Measurements from ENCODE around the gene FIGN. TPM values are rescaled to one million over a fixed set of nuclear protein-coding genes. Genes with fewer than 3 reads are reported as not detected.

Gene FIGN
- total RNA-seq, 1 experiment from 2014 or later = 14.6 TPM

GRCh38 chr2:163778045-163778781, 42.4 kb upstream of the FIGN start:
- H3K56ac ChIP-seq (ENCODE audit: insufficient read length, low read depth, low read length) = no peak overlapping the region
- no peaks in the 10 kb centered on the region for H3K27me3 Mint-ChIP-seq (ENCODE audit: low read depth)
- no peaks in the 10 kb centered on the region for H3K36me3 Mint-ChIP-seq (ENCODE audit: insufficient read depth in 1 of 3, low read depth in 3 of 3)
- H2BK12ac ChIP-seq (ENCODE audit: insufficient read length, low read depth, low read length) = no peak overlapping the region
- H4K8ac ChIP-seq (replicated peaks; ENCODE audit: insufficient read length, low read depth, low read length) = no peak overlapping the region
- H3K27me3 ChIP-seq (ENCODE audit: insufficient read depth, low read length) = no peaks in the 10 kb centered on the region
- no peak for DNase-seq
- H3K4me1 ChIP-seq (ENCODE audit: insufficient read depth, low read length) = no peaks in the 10 kb centered on the region
- H2BK15ac ChIP-seq (ENCODE audit: low read depth, low read length) = no peak overlapping the region
- H3K23me2 ChIP-seq (ENCODE audit: insufficient read length, low read depth, low read length, poor library complexity, severe bottlenecking) = no peaks in the 10 kb centered on the region
- no peak overlapping the region for H4K5ac ChIP-seq (ENCODE audit: insufficient read length, low read depth, low read length)
- H2BK5ac ChIP-seq (ENCODE audit: insufficient read length, low read length) = no peak overlapping the region
- H3K27ac Mint-ChIP-seq = no peak overlapping the region
- no peak overlapping the region for H4K91ac ChIP-seq (ENCODE audit: insufficient read length, low read depth, low read length)
- H3K14ac ChIP-seq (ENCODE audit: insufficient read depth, low read length) = no peak overlapping the region
- TF ChIP-seq CTCF (conservative IDR thresholded peaks at IDR 0.05) = no peak
- H3K23ac ChIP-seq (ENCODE audit: insufficient read length, low read depth, low read length) = no peak overlapping the region
- H3K4me1 Mint-ChIP-seq = no peaks in the 10 kb centered on the region
- no peak overlapping the region for H3K4me3 Mint-ChIP-seq
- no peak overlapping the region for H3K4ac ChIP-seq (ENCODE audit: low read depth, low read length)
- no peaks in the 10 kb centered on the region for H3K9me3 Mint-ChIP-seq
- H3K4me2 ChIP-seq (ENCODE audit: insufficient read depth, insufficient read length, low read length) = no peak overlapping the region
- H2AK5ac ChIP-seq (ENCODE audit: insufficient read length, low read length) = no peak overlapping the region
- H2AFZ ChIP-seq (ENCODE audit: low read length) = no peak overlapping the region
- H4K20me1 ChIP-seq (ENCODE audit: control insufficient read depth, insufficient read depth, insufficient read length) = no peaks in the 10 kb centered on the region
- H3K79me1 ChIP-seq (ENCODE audit: insufficient read depth, low read depth, low read length, poor library complexity, severe bottlenecking) = no peaks in the 10 kb centered on the region
- H3K9me3 ChIP-seq (ENCODE audit: control insufficient read depth, low read depth, low read length) = no peaks in the 10 kb centered on the region
- H3T11ph ChIP-seq (ENCODE audit: low read length) = no peak overlapping the region
- no peak overlapping the region for H3K9ac ChIP-seq (ENCODE audit: extremely low read depth, insufficient read length, low read length)
- no peak overlapping the region for H2BK120ac ChIP-seq (ENCODE audit: low read depth, low read length, poor library complexity, severe bottlenecking)
- no peaks in the 10 kb centered on the region for H3K79me2 ChIP-seq (ENCODE audit: insufficient read depth, low read length)
- H2BK20ac ChIP-seq (ENCODE audit: low read depth, low read length, poor library complexity, severe bottlenecking) = no peak overlapping the region
- no peak overlapping the region for H3K27ac ChIP-seq (ENCODE audit: insufficient read length, low read depth, low read length)
- no CpG with 5 or more reads among the region's 5 CpGs for WGBS (ENCODE audit: extremely low coverage, insufficient read length, low lambda C conversion rate)
- H3K18ac ChIP-seq (ENCODE audit: insufficient read length, low read depth, low read length) = no peak overlapping the region

All from H9 (cell line).